ENCODE data around the gene SCAMP5. TPM values are rescaled to one million over a fixed set of nuclear protein-coding genes. Genes with fewer than 3 reads are reported as not detected.

The SCAMP5 gene, protein sequence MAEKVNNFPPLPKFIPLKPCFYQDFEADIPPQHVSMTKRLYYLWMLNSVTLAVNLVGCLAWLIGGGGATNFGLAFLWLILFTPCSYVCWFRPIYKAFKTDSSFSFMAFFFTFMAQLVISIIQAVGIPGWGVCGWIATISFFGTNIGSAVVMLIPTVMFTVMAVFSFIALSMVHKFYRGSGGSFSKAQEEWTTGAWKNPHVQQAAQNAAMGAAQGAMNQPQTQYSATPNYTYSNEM
- polyA plus RNA-seq (2012; ENCODE audit: low read depth, missing spikeins) = 5.6 TPM

DNA sequence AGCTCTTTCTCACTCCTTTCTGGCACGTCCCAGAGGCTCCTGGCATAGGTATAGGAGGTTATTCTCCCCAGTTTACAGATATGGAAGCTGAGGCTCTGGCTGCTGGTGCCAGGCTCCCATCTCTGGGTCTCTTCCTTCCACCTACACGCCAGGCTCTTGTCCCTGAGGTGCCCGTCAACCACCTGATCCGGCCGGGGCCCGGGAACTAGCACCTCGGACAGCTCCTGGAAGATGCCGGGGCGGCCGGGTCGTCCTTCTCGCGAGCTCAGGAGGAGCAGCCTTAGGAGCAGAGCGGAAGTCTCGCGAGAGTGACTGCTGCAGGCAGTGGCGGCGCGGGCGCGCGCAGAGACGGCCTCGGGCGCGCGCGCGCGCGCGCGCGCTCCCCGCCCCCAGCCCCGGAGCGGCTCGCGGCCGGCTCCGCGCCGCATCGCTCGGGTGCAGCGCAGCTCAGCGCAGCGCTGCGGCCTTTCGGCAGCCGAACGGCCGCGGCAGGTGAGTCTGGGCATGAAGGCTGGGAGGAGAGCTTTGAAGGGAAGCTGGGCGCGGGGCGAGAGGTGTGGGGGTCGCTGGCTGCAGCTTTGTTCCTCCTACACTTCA, at the start of gene SCAMP5:
Gene SCAMP5, plus strand, starts transcription at position 382 of the 597 bp plus-strand sequence. CDS start 16,277 bp downstream, outside the sequence.
- no peak for TF ChIP-seq POLR2A (IDR thresholded peaks at IDR 0.05; ENCODE audit: low read depth, low read length)
- TF ChIP-seq POU2F2 (IDR thresholded peaks at IDR 0.05; ENCODE audit: low read depth, low read length) = no peak
- TF ChIP-seq POLR2AphosphoS5 (IDR thresholded peaks at IDR 0.05; ENCODE audit: low read depth, low read length) = no peak
- peak; percentile 12; the same call in 1 of the 2 replicates for TF ChIP-seq SPI1 (IDR thresholded peaks at IDR 0.05; ENCODE audit: low read depth, low read length)
- FAIRE-seq = peak; percentile 96
- peak; percentile 96 for DNase-seq (ENCODE audit: insufficient read length, low spot score)

DNA sequence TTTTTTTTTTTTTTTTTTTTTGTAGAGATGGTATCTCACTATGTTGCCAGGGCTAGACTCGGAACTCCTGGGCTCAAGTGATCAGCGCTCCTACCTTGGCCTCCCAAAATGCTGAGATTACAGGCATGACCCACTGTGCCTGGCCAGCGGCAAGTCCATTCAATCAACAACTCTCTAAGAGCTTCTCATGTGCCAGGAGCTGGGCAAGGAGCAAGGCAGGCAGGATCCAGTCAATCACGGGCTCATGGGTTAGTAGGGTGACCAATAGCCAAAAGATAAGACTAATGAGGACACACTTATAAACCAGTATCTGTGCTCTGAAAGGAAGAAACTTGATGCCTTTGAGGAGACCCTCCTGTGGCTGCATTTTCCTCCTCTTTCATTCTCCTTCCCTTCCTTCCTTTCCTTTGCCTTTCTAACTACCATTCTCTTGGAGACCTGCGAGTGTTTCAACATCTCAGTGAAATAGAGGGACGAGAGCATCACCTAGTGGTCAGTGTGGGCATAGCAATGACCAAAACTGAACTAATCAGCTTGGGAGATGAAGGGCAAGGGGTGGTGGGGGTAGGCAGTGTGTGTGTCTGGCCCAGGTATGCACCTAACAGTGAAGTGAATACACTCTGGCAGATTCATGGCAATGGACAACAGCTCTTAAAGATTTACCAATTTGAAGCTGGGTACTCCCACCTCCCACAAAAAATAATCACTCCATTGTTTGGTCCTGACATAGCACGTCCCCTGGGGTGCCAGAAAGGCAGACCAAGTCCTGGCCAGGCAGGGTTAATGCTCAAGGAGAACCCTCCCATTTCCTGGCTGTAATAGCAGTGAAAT, 45.1 kb upstream of the SCAMP5 start:
- DNase-seq (ENCODE audit: insufficient read length, low spot score) (no peak), FAIRE-seq (peak; percentile 93)

DNA sequence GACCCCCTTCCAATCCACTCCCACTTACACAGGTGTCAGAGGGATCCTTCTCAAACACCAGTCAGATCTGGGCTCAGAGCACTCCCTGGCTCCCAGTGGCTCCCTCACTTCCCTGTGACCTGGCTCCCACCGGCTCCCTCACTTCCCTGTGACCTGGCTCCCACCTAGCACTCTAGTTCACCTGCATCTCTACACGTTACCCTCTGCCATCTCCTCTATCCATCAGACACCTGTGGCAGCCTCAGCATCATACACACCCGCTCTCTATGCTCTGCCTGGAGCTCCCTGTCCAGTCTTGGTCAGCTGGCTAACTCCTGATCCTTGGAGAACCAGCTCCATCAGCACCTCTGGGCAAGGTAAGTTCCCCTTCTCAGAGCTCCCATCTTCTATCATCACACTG, 44.4 kb upstream of the SCAMP5 start:
- DNase-seq (ENCODE audit: insufficient read length, low spot score) = no peak
- FAIRE-seq = no peak
- no peak for TF ChIP-seq POLR2A (IDR thresholded peaks at IDR 0.05; ENCODE audit: low read depth, low read length)
- no peak for TF ChIP-seq POLR2AphosphoS5 (IDR thresholded peaks at IDR 0.05; ENCODE audit: low read depth, low read length)
- TF ChIP-seq POU2F2 (IDR thresholded peaks at IDR 0.05; ENCODE audit: low read depth, low read length) = no peak
- no peak for TF ChIP-seq SPI1 (IDR thresholded peaks at IDR 0.05; ENCODE audit: low read depth, low read length)
- no peak for TF ChIP-seq TAF1 (IDR thresholded peaks at IDR 0.05; ENCODE audit: low read depth, low read length)
- TF ChIP-seq PAX5 (IDR thresholded peaks at IDR 0.05; ENCODE audit: insufficient read depth, low read length, severe bottlenecking) = no peak

More for the DNA sequence above, 45.1 kb upstream of the SCAMP5 start:
- TF ChIP-seq POLR2AphosphoS5 (IDR thresholded peaks at IDR 0.05; ENCODE audit: low read depth, low read length) (no peak), SPI1 (IDR thresholded peaks at IDR 0.05; ENCODE audit: low read depth, low read length) (no peak), TAF1 (IDR thresholded peaks at IDR 0.05; ENCODE audit: low read depth, low read length) (no peak)

DNA sequence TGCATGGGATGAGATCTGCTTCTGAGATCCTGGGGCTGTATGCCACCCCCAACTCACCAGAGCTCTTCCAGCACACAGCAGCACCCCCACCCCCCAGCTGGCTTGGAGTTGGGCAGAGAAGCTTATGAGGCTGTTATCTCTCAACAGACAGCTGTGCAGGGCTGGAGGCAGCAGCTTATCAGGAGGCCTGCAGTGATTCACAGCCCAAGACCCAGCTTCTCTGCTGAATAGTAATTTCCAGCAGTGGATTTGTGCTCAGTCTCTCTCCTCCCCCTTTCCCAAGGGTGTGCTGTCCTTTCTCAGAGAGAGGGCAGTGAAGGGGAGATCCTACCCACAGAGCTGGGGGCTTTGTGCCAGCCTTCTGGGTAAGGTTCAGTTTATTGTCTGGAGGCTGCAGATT, 40.8 kb upstream of the SCAMP5 start:
- DNase-seq (ENCODE audit: insufficient read length, low spot score) = no peak
- no peak for FAIRE-seq
- TF ChIP-seq SPI1 (IDR thresholded peaks at IDR 0.05; ENCODE audit: low read depth, low read length) (no peak), PAX5 (IDR thresholded peaks at IDR 0.05; ENCODE audit: insufficient read depth, low read length, severe bottlenecking) (no peak), TAF1 (IDR thresholded peaks at IDR 0.05; ENCODE audit: low read depth, low read length) (no peak), POU2F2 (IDR thresholded peaks at IDR 0.05; ENCODE audit: low read depth, low read length) (no peak), POLR2A (IDR thresholded peaks at IDR 0.05; ENCODE audit: low read depth, low read length) (no peak), POLR2AphosphoS5 (IDR thresholded peaks at IDR 0.05; ENCODE audit: low read depth, low read length) (no peak)

DNA sequence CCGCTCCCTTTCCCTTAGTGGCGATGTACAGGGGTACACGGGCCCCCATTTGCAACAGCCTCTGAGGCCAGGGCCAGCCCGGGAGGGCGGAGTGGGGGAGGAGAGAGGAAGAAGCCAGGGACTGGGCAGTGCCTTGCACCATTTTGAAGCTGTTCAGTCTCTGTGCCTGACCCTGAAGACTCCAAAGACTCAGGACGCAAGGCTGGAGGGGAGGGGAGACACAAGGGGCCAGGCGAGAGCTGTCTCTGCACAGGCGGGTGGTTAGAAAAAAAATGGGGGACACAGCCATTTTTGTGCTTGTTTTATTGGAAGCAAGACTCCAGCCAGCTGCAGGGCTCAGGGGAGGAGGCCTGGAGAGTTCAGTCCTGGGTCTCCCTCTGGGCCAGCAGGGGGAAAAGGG, 40.3 kb upstream of the SCAMP5 start:
- TF ChIP-seq POU2F2 (IDR thresholded peaks at IDR 0.05; ENCODE audit: low read depth, low read length) (no peak), SPI1 (IDR thresholded peaks at IDR 0.05; ENCODE audit: low read depth, low read length) (no peak), POLR2A (IDR thresholded peaks at IDR 0.05; ENCODE audit: low read depth, low read length) (no peak), PAX5 (IDR thresholded peaks at IDR 0.05; ENCODE audit: insufficient read depth, low read length, severe bottlenecking) (no peak), TAF1 (IDR thresholded peaks at IDR 0.05; ENCODE audit: low read depth, low read length) (no peak), POLR2AphosphoS5 (IDR thresholded peaks at IDR 0.05; ENCODE audit: low read depth, low read length) (no peak)
- FAIRE-seq = no peak

DNA sequence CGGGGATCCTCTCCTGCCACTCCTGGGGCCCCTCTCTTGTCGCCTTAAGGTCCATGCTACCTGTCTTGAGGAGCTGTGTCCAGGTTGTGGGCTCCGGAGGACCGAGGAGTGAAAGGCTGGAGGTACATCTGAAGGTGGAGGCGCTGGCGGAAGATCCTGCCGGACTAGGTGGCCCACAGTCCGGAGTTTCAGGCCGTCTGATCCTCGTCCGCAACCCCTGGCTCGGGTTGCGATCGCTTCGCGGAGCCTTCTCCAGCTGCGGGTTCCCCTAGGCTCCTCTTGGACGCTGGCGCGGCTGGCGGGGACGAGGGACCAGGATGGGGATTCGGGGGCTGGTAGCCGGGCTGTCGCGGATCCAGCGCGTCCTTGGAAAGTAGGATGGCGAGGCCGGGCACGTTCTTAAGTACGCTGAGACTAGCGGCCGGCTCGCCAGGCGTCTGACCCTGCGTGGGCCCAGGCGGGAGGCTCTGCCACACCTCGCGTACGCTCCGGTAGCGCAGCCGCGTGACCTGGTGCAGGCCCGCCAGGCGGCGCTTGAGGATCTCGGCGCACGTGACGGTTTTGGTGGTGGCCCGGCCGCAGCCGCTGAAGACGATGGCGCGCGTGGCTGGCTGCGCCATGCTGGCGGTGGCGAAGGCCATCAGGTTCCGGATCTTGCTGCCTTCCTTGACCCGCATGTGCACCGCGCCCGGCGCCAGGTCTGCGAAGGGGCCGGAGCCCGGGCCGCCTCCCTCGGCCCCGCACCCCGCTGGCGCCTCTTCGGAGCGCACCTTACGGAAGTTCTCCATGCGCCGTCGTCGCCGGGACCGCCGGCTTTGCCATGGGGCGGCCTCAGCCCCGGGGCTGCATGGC, 39.3 kb upstream of the SCAMP5 start:
- TF ChIP-seq SPI1 (IDR thresholded peaks at IDR 0.05; ENCODE audit: low read depth, low read length) (no peak), PAX5 (IDR thresholded peaks at IDR 0.05; ENCODE audit: insufficient read depth, low read length, severe bottlenecking) (peak; percentile 8)
- FAIRE-seq (peak; percentile 45), DNase-seq (ENCODE audit: insufficient read length, low spot score) (no peak)

More for the DNA sequence above, 40.3 kb upstream of the SCAMP5 start:
- no peak for DNase-seq (ENCODE audit: insufficient read length, low spot score)

DNA sequence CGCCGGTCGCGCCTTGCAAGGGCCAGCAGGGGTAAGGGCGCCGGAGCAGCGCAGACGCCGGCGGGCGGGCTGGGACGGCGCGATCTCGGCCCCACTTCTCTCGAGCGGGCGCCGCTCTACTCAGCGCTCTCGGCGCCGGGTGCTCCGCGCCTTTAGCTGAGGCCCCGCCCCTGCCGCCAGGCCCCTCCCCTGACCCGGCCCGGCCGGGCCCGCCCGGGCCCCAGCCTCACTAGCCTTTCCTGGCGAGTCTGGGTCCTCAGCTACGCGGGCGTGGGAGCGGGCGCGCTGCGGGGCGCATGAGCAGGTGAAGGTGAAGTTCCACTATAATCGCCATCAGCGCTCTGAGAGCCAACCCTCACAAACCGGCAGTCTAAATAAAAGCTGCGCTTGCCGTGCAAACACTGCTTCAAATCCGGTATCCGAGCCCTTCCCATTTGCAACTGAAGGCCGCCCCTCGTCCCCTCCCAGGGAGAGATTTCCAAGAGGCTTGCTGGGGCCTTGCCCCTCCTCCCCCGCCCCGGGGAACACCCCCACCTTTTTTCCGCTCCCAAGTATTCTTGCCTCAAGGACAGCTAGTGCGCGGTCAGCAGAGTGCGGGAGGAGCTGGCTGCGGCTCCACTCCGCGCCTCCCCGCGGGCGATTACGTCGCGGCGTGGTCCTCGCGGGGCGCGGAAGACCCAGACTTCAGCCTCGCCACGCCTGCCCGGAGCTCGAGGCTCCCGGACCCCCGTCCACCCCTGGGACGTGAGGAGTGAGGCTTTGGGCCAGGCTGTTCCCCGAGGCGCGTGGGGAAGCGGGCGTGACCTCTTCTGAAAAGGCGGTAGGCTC, 38.5 kb upstream of the SCAMP5 start, which contains the start of gene RPP25:
Gene RPP25, minus strand, starts transcription at position 125 of the 828 bp plus-strand sequence. CDS start 189 bp downstream, outside the sequence.
- DNase-seq (ENCODE audit: insufficient read length, low spot score) = peak; percentile 86
- FAIRE-seq = peak; percentile 78
- TF ChIP-seq TAF1 (IDR thresholded peaks at IDR 0.05; ENCODE audit: low read depth, low read length) (no peak), POU2F2 (IDR thresholded peaks at IDR 0.05; ENCODE audit: low read depth, low read length) (no peak), POLR2A (IDR thresholded peaks at IDR 0.05; ENCODE audit: low read depth, low read length) (no peak), SPI1 (IDR thresholded peaks at IDR 0.05; ENCODE audit: low read depth, low read length) (no peak), POLR2AphosphoS5 (IDR thresholded peaks at IDR 0.05; ENCODE audit: low read depth, low read length) (no peak), PAX5 (IDR thresholded peaks at IDR 0.05; ENCODE audit: insufficient read depth, low read length, severe bottlenecking) (no peak)

DNA sequence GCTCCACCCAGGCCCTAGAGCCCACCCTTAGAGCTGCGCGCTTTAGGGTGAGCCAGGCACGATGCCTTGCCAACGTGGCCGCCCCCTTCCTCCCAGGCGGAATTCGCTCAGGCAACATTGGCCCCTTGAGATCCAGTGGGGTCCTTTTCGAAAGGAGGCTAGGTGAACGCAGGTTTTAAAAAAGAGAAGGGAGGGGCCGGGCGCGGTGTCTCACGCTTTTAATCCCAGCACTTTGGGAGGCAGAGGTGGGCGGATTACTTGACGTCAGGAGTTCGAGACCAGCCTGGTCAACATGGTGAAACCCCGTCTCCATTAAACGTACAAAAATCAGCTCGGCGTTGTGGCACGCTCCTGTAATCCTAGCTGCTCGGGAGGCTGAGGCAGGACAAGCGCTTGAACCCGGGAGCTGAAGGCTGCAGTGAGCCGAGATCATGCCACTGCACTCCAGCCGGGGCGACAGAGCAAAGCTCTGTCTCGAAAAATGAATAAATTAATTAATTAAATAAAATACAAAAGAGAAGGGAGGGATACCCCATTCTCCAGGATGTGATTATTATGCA, 37.8 kb upstream of the SCAMP5 start:
- FAIRE-seq (no peak), DNase-seq (ENCODE audit: insufficient read length, low spot score) (no peak)
- TF ChIP-seq PAX5 (IDR thresholded peaks at IDR 0.05; ENCODE audit: insufficient read depth, low read length, severe bottlenecking) = no peak
- TF ChIP-seq POLR2A (IDR thresholded peaks at IDR 0.05; ENCODE audit: low read depth, low read length) = no peak
- no peak for TF ChIP-seq SPI1 (IDR thresholded peaks at IDR 0.05; ENCODE audit: low read depth, low read length)
- no peak for TF ChIP-seq POLR2AphosphoS5 (IDR thresholded peaks at IDR 0.05; ENCODE audit: low read depth, low read length)
- no peak for TF ChIP-seq POU2F2 (IDR thresholded peaks at IDR 0.05; ENCODE audit: low read depth, low read length)
- no peak for TF ChIP-seq TAF1 (IDR thresholded peaks at IDR 0.05; ENCODE audit: low read depth, low read length)
